ENCODE measurements around the gene OTUB2.

OTUB2 gene

DNA sequence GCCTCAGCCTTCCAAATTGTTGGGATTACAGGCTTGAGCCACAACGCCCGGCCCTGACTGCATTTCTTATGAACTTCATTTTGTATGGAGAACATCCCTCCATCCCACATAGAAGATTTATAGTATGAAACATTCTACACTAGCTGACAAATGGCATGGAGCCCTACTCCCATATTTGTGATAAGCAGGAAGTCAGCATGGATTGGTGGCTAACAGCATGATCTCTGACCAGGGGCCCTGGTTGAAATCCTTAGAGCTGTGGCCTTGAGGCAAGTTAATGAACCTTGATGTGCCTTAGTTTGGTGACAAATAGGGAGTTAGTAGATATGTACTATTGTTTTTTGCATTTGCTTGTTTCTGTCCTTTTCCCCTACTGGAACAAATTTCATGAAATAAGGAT lies 67.3 kb downstream of the OTUB2 start:
- TF ChIP-seq, protein P1, sequence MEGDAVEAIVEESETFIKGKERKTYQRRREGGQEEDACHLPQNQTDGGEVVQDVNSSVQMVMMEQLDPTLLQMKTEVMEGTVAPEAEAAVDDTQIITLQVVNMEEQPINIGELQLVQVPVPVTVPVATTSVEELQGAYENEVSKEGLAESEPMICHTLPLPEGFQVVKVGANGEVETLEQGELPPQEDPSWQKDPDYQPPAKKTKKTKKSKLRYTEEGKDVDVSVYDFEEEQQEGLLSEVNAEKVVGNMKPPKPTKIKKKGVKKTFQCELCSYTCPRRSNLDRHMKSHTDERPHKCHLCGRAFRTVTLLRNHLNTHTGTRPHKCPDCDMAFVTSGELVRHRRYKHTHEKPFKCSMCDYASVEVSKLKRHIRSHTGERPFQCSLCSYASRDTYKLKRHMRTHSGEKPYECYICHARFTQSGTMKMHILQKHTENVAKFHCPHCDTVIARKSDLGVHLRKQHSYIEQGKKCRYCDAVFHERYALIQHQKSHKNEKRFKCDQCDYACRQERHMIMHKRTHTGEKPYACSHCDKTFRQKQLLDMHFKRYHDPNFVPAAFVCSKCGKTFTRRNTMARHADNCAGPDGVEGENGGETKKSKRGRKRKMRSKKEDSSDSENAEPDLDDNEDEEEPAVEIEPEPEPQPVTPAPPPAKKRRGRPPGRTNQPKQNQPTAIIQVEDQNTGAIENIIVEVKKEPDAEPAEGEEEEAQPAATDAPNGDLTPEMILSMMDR (conservative IDR thresholded peaks at IDR 0.05; ENCODE audit: low read length), result no peak
- DNase-seq (ENCODE audit: low read depth), result no peak
- H3K4me3 ChIP-seq (ENCODE audit: low read length), result no peak overlapping the region

DNA sequence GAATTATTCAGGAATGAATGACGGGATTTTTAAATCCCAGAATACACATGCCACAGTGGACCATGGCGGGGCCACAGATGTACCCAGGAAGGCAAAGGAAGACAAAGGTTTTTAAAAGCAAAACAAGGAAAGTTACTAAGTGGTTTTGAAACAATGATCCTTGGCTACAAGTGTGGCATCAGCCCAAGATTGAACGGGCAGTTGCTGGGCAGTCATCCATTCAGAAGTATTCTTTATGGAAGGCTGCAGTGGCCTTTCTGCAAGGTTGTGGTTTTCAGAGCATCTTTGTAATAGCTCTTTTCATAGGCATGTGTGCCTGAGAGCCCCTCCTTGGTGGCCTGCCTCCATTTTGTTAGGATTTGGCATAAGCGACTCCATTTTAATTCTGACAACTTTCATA lies 71.0 kb downstream of the OTUB2 start:
- no peak overlapping the region for H3K4me3 ChIP-seq (ENCODE audit: low read length)
- TF ChIP-seq, protein P1 (conservative IDR thresholded peaks at IDR 0.05; ENCODE audit: low read length), result no peak
- no peak for DNase-seq (ENCODE audit: low read depth)
